Memory B cell (primary cell): ENCODE measurements around the gene THOP1.

Source experiments
- ATAC-seq: fragments of 150-1000 bp; cut with Tn5 transposase; 2 replicates; pipeline ENCODE4 v1.10.0; 2021; ENCODE audit warnings: low read depth, mild to moderate bottlenecking, moderate library complexity
- DNase-seq, 2 donors: peaks; one replicate each; pipeline ENCODE4 v3.0.0; 2022; ENCODE audit warnings: low spot score in 2 of 2
- H3K27ac Mint-ChIP-seq: one replicate; pipeline ENCODE4 v1.8.0; 2022; ENCODE audit warnings: mild to moderate bottlenecking, moderate library complexity, mixed read lengths
- H3K27me3 Mint-ChIP-seq: one replicate; pipeline ENCODE4 v1.8.0; 2022; ENCODE audit warnings: mixed read lengths
- H3K36me3 Mint-ChIP-seq: one replicate; pipeline ENCODE4 v1.8.0; 2022; ENCODE audit warnings: mild to moderate bottlenecking, mixed read lengths
- H3K4me1 Mint-ChIP-seq: one replicate; pipeline ENCODE4 v1.8.0; 2022; ENCODE audit warnings: mixed read lengths
- H3K4me3 Mint-ChIP-seq: one replicate; pipeline ENCODE4 v1.8.0; 2022; ENCODE audit warnings: mild to moderate bottlenecking, moderate library complexity, mixed read lengths
- H3K9me3 Mint-ChIP-seq: one replicate; pipeline ENCODE4 v1.8.0; 2022; ENCODE audit warnings: mixed read lengths

Gene THOP1

GRCh38 chr19:2797280-2797679, 12.0 kb downstream of the THOP1 start:
- Mint-ChIP-seq H3K27ac (no peak overlapping the region), H3K4me3 (no peak overlapping the region), H3K9me3 (no peaks in the 10 kb centered on the region), H3K4me1 (peaks cover 3% of the 10 kb centered on the region), H3K36me3 (peaks cover 12% of the 10 kb centered on the region), H3K27me3 (no peaks in the 10 kb centered on the region)
- ATAC-seq (no peak), DNase-seq (no peak)

GRCh38 chr19:2798158-2798685, 12.9 kb downstream of the THOP1 start:
- peaks cover 7% of the 10 kb centered on the region for H3K4me1 Mint-ChIP-seq
- H3K36me3 Mint-ChIP-seq, result peaks cover 18% of the 10 kb centered on the region
- no peaks in the 10 kb centered on the region for H3K27me3 Mint-ChIP-seq
- H3K9me3 Mint-ChIP-seq, result no peaks in the 10 kb centered on the region
- H3K4me3 Mint-ChIP-seq, result no peak overlapping the region
- no peak overlapping the region for H3K27ac Mint-ChIP-seq
- ATAC-seq (no peak), DNase-seq (no peak)

GRCh38 chr19:2798733-2799132, 13.4 kb downstream of the THOP1 start:
- no peak for ATAC-seq
- Mint-ChIP-seq H3K9me3 (no peaks in the 10 kb centered on the region), H3K4me1 (peaks cover 7% of the 10 kb centered on the region), H3K27me3 (no peaks in the 10 kb centered on the region), H3K36me3 (peaks cover 18% of the 10 kb centered on the region), H3K27ac (no peak overlapping the region), H3K4me3 (no peak overlapping the region)
- DNase-seq, result no peak

- Mint-ChIP-seq H3K36me3 (peaks cover 22% of the 10 kb centered on the region), H3K9me3 (no peaks in the 10 kb centered on the region), H3K4me3 (no peak overlapping the region), H3K27ac (no peak overlapping the region), H3K27me3 (no peaks in the 10 kb centered on the region), H3K4me1 (peaks cover 7% of the 10 kb centered on the region)
- ATAC-seq (no peak), DNase-seq (no peak)
These were observed 14.1 kb downstream of the THOP1 start for GRCh38 chr19:2799273-2800020.

- Mint-ChIP-seq H3K27me3 (no peaks in the 10 kb centered on the region), H3K36me3 (peaks cover 21% of the 10 kb centered on the region), H3K27ac (no peak overlapping the region), H3K9me3 (no peaks in the 10 kb centered on the region), H3K4me3 (no peak overlapping the region), H3K4me1 (peaks cover 7% of the 10 kb centered on the region)
- ATAC-seq, result no peak
- DNase-seq, result no peak
These were observed 15.2 kb downstream of the THOP1 start for GRCh38 chr19:2800506-2800905.

GRCh38 chr19:2802826-2803225, 17.5 kb downstream of the THOP1 start:
- ATAC-seq (no peak), DNase-seq (no peak)
- Mint-ChIP-seq H3K27ac (peak overlapping the region; percentile 3), H3K36me3 (peaks cover 20% of the 10 kb centered on the region), H3K9me3 (no peaks in the 10 kb centered on the region), H3K4me1 (peaks cover 7% of the 10 kb centered on the region), H3K4me3 (no peak overlapping the region), H3K27me3 (no peaks in the 10 kb centered on the region)

GRCh38 chr19:2803486-2804155, 18.3 kb downstream of the THOP1 start:
- no peak for DNase-seq
- no peak overlapping the region for H3K4me3 Mint-ChIP-seq
- no peaks in the 10 kb centered on the region for H3K27me3 Mint-ChIP-seq
- no peak for ATAC-seq
- H3K9me3 Mint-ChIP-seq, result no peaks in the 10 kb centered on the region
- H3K4me1 Mint-ChIP-seq, result peaks cover 7% of the 10 kb centered on the region
- H3K27ac Mint-ChIP-seq, result no peak overlapping the region
- peaks cover 20% of the 10 kb centered on the region for H3K36me3 Mint-ChIP-seq

GRCh38 chr19:2804156-2805004, 19.1 kb downstream of the THOP1 start:
- Mint-ChIP-seq H3K4me1 (peaks cover 7% of the 10 kb centered on the region), H3K27ac (no peak overlapping the region), H3K4me3 (no peak overlapping the region), H3K9me3 (no peaks in the 10 kb centered on the region), H3K36me3 (peaks cover 24% of the 10 kb centered on the region), H3K27me3 (no peaks in the 10 kb centered on the region)
- ATAC-seq (no peak), DNase-seq (no peak)

GRCh38 chr19:2805261-2805900, 20.1 kb downstream of the THOP1 start:
- Mint-ChIP-seq H3K9me3 (no peaks in the 10 kb centered on the region), H3K27me3 (no peaks in the 10 kb centered on the region), H3K36me3 (peaks cover 24% of the 10 kb centered on the region), H3K4me3 (no peak overlapping the region), H3K27ac (no peak overlapping the region), H3K4me1 (peaks cover 7% of the 10 kb centered on the region)
- DNase-seq, result no peak
- no peak for ATAC-seq

- no peak for ATAC-seq
These were observed 20.8 kb downstream of the THOP1 start for GRCh38 chr19:2805991-2806649.

GRCh38 chr19:2806736-2807378, 21.6 kb downstream of the THOP1 start:
- Mint-ChIP-seq H3K4me3 (no peak overlapping the region), H3K27me3 (no peaks in the 10 kb centered on the region), H3K9me3 (no peaks in the 10 kb centered on the region), H3K4me1 (peaks cover 5% of the 10 kb centered on the region), H3K36me3 (peaks cover 20% of the 10 kb centered on the region), H3K27ac (no peak overlapping the region)
- no peak for DNase-seq
- no peak for ATAC-seq

More at GRCh38 chr19:2805991-2806649, 20.8 kb downstream of the THOP1 start:
- Mint-ChIP-seq H3K4me1 (peaks cover 7% of the 10 kb centered on the region), H3K27ac (no peak overlapping the region), H3K36me3 (peaks cover 22% of the 10 kb centered on the region), H3K9me3 (no peaks in the 10 kb centered on the region), H3K4me3 (no peak overlapping the region), H3K27me3 (no peaks in the 10 kb centered on the region)
- no peak for DNase-seq

- peaks cover 16% of the 10 kb centered on the region for H3K36me3 Mint-ChIP-seq
- peaks cover 2% of the 10 kb centered on the region for H3K4me1 Mint-ChIP-seq
- DNase-seq, result no peak
- no peak overlapping the region for H3K4me3 Mint-ChIP-seq
- no peaks in the 10 kb centered on the region for H3K9me3 Mint-ChIP-seq
- no peak for ATAC-seq
- no peaks in the 10 kb centered on the region for H3K27me3 Mint-ChIP-seq
- no peak overlapping the region for H3K27ac Mint-ChIP-seq
These were observed 22.3 kb downstream of the THOP1 start for GRCh38 chr19:2807379-2808128.
